HepG2 (cell line): Measurements from ENCODE around the gene IL21R.

Source experiments
- NFYB ChIP-seq: sonication (generic); formaldehyde crosslinking; IDR thresholded peaks from 2 replicates; pipeline ENCODE4 v1.4.0; 2020; ENCODE audit warnings: missing genetic modification reagents
- ZNF10 ChIP-seq: sonication (generic); formaldehyde crosslinking; IDR thresholded peaks from 2 replicates; pipeline ENCODE4 v1.4.0; 2020; ENCODE audit warnings: mild to moderate bottlenecking, low read depth, missing genetic modification reagents, borderline replicate concordance
- TF ChIP-seq, protein P1 (sequence below): sonication (generic); formaldehyde crosslinking; IDR thresholded peaks from 2 replicates; pipeline ENCODE4 v1.5.0; 2020; ENCODE audit warnings: mild to moderate bottlenecking, missing genetic modification reagents, moderate library complexity
- TF ChIP-seq, protein P2 (sequence below): sonication (generic); formaldehyde crosslinking; conservative IDR thresholded peaks from 2 replicates; pipeline ENCODE4 v1.4.0; 2020; ENCODE audit warnings: missing genetic modification reagents
- TF ChIP-seq, protein P3 (sequence below): sonication (generic); formaldehyde crosslinking; IDR thresholded peaks from 2 replicates; pipeline ENCODE4 v1.4.0; 2020; ENCODE audit warnings: missing genetic modification reagents

DNA sequence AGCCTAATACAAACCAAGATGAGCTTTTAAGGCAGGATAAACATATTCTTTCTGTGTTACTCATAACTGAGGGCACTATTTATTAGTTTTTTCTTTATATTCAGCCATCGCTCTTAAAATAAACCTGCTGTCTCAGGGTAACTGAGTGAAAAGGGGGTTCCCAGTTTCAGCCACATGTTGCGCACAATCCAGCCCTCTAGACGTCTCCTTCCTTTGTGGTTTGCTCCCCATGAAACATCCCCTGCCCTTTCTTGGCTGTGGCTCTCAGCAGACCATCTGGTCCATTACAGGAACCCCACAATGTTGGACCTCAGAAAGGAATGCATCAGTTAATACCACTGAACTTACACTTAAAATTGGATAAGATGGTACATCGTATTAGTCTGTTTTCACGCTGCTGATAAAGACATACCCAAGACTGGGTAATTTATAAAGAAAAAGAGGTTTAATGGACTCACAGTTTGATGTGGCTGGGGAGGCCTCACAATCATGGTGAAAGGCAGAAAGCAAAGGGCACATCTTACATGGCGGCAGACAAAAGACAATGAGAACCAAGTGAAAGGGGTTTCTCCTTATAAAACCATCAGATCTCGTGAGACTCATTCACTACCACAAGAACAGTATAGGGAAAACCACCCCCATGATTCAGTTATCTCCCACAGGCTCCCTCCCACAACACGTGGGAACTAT is 12.6 kb upstream of the IL21R start:
- TF ChIP-seq NFYB (CRISPR knock-in tag) (no peak), ZNF10 (CRISPR knock-in tag) (no peak)
- TF ChIP-seq, protein P1, sequence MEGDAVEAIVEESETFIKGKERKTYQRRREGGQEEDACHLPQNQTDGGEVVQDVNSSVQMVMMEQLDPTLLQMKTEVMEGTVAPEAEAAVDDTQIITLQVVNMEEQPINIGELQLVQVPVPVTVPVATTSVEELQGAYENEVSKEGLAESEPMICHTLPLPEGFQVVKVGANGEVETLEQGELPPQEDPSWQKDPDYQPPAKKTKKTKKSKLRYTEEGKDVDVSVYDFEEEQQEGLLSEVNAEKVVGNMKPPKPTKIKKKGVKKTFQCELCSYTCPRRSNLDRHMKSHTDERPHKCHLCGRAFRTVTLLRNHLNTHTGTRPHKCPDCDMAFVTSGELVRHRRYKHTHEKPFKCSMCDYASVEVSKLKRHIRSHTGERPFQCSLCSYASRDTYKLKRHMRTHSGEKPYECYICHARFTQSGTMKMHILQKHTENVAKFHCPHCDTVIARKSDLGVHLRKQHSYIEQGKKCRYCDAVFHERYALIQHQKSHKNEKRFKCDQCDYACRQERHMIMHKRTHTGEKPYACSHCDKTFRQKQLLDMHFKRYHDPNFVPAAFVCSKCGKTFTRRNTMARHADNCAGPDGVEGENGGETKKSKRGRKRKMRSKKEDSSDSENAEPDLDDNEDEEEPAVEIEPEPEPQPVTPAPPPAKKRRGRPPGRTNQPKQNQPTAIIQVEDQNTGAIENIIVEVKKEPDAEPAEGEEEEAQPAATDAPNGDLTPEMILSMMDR (CRISPR knock-in tag) = no peak
- TF ChIP-seq, protein P2, sequence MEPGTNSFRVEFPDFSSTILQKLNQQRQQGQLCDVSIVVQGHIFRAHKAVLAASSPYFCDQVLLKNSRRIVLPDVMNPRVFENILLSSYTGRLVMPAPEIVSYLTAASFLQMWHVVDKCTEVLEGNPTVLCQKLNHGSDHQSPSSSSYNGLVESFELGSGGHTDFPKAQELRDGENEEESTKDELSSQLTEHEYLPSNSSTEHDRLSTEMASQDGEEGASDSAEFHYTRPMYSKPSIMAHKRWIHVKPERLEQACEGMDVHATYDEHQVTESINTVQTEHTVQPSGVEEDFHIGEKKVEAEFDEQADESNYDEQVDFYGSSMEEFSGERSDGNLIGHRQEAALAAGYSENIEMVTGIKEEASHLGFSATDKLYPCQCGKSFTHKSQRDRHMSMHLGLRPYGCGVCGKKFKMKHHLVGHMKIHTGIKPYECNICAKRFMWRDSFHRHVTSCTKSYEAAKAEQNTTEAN = no peak
- TF ChIP-seq, protein P3, sequence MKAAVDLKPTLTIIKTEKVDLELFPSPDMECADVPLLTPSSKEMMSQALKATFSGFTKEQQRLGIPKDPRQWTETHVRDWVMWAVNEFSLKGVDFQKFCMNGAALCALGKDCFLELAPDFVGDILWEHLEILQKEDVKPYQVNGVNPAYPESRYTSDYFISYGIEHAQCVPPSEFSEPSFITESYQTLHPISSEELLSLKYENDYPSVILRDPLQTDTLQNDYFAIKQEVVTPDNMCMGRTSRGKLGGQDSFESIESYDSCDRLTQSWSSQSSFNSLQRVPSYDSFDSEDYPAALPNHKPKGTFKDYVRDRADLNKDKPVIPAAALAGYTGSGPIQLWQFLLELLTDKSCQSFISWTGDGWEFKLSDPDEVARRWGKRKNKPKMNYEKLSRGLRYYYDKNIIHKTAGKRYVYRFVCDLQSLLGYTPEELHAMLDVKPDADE (CRISPR knock-in tag) = no peak
